ENCODE results near the gene GXYLT2.

Gene GXYLT2

GRCh38 chr3:72932416-72932815, 44.6 kb downstream of the GXYLT2 start:
- no peak for DNase-seq (ENCODE audit: low read depth in 2 of 2)

GRCh38 chr3:72938471-72939265, 50.8 kb downstream of the GXYLT2 start:
- DNase-seq (ENCODE audit: low read depth in 2 of 2), result no peak

DNA sequence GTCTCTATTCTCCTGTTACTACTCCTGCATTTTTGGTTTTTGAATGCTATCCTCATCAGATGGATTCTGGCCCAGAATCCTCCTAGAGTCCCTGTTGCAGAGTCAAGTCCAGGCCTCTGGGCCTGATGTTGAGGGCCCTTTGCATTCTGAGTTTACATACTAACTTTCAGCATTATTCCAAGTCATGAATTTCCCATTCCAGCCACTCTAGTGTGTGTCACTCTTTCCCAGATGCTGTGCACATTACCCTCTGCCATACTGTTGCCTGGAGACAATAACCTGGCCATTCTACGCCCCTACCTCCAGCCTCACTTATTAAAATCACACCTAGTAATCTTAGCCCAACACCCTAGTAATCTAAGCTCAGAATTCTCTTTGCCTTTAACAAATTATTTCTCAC, 53.4 kb downstream of the GXYLT2 start:
- DNase-seq (ENCODE audit: low read depth in 2 of 2), result no peak

GRCh38 chr3:72942427-72942826, 54.6 kb downstream of the GXYLT2 start:
- no peak for DNase-seq (ENCODE audit: low read depth in 2 of 2)

- DNase-seq (ENCODE audit: low read depth in 2 of 2), result no peak
These were observed 56.9 kb downstream of the GXYLT2 start for GRCh38 chr3:72944696-72945095.

DNA sequence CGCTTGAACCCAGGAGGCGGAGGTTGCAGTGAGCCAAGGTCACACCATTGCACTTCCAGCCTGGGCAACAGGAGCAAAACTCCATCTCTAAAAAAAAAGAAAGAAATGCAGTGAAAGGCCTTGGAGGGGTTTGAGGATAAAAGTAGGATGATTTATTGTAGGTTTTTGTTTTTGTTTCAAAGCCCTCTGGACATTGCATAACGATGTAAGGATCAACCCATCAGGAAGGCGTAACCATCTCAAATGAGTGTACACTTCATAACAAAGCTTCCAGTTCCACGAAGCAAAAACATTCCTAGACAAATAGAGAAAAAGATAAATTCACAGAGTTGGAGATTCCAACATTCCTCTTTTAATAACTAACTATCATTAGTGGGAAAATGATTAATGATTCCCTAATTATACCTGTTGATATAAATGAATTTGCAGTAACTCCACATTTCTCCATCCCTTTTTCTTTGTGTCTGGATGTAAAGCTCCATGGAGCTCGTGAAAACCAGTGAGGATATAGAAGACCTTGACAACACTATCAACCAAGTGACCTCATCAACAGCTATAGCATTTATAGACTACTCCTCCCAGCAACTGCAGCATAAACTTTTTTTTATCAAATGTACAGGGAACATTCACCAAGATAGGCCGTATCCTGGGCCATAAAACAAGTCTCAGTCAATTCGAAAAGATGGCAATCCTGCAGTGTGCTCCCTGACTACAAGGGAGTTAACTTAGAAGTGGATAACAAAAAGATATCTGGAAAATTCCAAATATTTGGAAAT, 60.1 kb downstream of the GXYLT2 start:
- no peak for DNase-seq (ENCODE audit: low read depth in 2 of 2)

GRCh38 chr3:72949016-72949415, 61.2 kb downstream of the GXYLT2 start:
- no peak for DNase-seq (ENCODE audit: low read depth in 2 of 2)

GRCh38 chr3:72950372-72950771, 62.5 kb downstream of the GXYLT2 start:
- DNase-seq (ENCODE audit: low read depth in 2 of 2), result no peak

GRCh38 chr3:72950801-72951200, 63.0 kb downstream of the GXYLT2 start:
- DNase-seq (ENCODE audit: low read depth in 2 of 2), result no peak

GRCh38 chr3:72951259-72951722, 63.4 kb downstream of the GXYLT2 start:
- no peak for DNase-seq (ENCODE audit: low read depth in 2 of 2)

DNA sequence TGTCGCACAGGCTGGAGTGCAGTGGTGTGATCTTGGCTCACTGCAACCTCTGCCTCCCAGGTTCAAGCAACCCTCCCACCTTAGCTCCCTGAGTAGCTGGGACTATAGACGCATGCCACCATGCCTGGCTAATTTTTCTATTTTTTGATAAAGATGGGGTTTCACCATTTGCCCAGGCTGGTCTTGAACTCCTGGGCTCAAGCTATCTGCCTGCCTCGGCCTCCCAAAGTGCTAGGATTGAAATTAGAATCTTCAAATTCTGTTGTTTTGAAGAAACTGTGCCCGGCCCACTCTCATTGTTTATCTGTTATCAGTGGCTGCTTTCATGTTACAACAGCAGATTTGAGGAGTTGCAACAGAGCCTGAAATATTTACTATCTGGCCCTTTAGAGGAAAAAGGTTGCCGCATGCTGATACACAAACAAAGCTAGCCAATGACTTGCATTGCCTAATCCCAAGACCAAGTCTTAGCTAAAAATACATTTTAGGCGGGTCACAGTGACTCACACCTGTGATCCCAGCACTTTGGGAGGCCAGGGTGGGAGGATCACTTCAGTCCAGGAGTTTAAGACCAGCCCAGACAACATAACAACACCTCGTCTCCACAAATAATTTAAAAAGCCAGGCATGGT, 65.6 kb downstream of the GXYLT2 start:
- no peak for DNase-seq (ENCODE audit: low read depth in 2 of 2)

- no peak for DNase-seq (ENCODE audit: low read depth in 2 of 2)
These were observed 69.5 kb downstream of the GXYLT2 start for GRCh38 chr3:72957297-72957696.

- DNase-seq (ENCODE audit: low read depth in 2 of 2), result no peak
These were observed 71.5 kb downstream of the GXYLT2 start for GRCh38 chr3:72959336-72959735.

DNA sequence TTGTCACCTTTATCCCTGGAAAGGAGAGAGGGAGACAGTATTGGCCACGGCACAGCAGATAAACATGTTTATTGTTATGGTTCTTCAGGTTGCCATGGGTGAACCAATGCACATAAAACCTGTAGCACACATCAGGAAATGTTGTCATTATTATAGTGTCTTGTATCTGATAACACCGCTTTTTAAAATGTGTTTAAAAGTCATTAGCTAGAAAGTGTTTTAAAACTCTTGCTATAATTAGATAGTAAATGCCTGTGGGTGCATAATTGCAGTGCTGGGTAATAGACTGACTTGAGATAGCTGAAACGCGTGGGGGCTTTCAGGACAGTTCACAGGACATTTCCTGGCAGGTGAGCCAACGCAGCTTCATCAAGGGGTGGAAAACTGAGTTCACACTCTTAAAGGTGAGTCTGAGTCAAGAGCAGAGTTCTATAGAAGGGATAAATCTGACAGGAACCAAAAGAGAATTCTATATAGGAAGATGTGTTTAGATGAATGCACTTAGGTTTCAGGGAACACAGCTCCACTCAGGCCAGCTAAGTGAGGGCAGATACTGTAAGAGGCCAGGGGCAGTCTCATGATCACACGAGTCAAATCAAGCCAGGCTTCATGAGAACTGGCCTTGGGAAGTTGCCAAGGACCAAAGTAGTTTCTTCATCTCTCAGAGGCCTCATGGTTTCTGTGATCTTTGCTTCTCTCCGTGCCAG, 73.1 kb downstream of the GXYLT2 start:
- DNase-seq (ENCODE audit: low read depth in 2 of 2), result no peak

DNA sequence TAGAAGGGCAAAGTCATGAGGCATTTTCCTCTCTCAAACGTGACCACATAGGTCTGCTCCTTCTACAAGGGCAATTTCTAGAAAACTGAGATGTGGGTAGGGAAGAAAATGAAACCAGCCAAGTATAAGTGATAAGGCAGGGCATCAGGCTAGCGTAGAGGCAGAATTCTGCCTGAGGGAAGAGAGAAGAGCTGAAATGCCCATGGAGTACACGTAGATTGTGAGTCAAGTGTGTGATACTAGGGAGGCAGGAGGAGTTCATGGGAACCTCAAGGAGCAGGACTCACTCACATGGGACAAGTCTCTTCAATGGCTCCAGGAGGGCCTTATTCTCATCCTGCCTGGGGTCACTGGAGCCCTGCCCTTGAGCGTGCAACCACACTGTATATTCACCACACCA, 73.9 kb downstream of the GXYLT2 start:
- DNase-seq (ENCODE audit: low read depth in 2 of 2), result no peak

- no peak for DNase-seq (ENCODE audit: low read depth in 2 of 2)
These were observed 74.5 kb downstream of the GXYLT2 start for GRCh38 chr3:72962317-72962716.

GRCh38 chr3:72964633-72965032, 76.8 kb downstream of the GXYLT2 start:
- no peak for DNase-seq (ENCODE audit: low read depth in 2 of 2)

DNA sequence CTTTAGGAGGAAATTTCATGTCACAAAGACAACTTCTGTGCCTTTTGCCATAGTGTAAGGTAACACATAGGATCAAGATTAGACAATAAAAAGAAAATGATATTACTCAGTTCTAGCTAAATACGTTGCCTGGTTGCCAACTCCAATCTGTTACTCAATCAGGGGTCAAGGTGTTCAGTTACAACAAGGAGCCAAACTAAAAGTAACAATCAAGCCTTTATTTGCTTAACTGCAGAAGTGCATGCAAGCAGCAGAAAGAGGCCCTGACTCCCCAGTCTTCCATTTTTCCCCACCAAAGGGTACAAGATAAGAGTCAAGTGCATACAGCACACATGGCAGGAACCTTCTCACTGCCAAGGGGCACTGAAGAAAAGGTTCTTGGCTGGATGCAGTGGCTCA, 80.4 kb downstream of the GXYLT2 start:
- no peak for DNase-seq (ENCODE audit: low read depth in 2 of 2)

DNA sequence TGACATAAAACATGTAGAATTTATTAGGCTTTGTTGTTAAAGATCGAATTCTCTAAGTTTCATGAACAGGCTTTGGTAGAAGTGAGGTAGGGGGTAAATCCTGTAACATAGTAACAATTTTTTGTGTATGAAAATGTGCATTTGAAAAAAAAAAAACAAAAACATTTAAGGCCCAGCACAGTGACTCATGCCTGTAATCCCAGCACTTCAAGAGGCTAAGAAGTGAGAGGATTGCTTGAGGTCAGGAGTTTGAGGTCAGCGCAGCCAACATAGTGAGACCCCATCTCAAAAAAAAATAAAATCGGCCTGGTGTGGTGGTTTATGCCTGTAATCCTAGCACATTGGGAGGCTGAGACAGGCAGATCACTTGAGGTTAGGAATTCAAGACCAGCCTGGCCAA, 81.9 kb downstream of the GXYLT2 start:
- no peak for DNase-seq (ENCODE audit: low read depth in 2 of 2)

DNA sequence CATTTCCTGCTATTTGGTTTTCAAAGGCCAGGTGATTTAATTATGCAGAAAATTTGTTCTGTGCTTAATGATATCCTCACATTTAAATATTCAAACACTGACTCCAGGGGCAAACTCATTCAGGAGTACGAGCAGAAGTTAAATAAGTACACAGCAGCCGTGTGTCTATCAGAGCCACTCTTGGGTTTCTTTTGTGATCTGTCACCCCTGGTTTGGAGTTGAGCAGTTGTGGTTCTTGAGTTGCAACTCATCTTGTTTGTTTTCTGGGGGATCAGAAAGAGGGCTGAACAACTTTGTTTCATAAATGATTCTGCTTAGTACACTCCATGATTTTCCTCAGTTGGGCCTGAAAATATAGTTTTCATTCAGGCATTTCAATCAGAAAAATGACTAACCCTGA, 83.1 kb downstream of the GXYLT2 start:
- no peak for DNase-seq (ENCODE audit: low read depth in 2 of 2)

- DNase-seq (ENCODE audit: low read depth in 2 of 2), result no peak
These were observed 84.8 kb downstream of the GXYLT2 start for GRCh38 chr3:72972706-72973030.

DNA sequence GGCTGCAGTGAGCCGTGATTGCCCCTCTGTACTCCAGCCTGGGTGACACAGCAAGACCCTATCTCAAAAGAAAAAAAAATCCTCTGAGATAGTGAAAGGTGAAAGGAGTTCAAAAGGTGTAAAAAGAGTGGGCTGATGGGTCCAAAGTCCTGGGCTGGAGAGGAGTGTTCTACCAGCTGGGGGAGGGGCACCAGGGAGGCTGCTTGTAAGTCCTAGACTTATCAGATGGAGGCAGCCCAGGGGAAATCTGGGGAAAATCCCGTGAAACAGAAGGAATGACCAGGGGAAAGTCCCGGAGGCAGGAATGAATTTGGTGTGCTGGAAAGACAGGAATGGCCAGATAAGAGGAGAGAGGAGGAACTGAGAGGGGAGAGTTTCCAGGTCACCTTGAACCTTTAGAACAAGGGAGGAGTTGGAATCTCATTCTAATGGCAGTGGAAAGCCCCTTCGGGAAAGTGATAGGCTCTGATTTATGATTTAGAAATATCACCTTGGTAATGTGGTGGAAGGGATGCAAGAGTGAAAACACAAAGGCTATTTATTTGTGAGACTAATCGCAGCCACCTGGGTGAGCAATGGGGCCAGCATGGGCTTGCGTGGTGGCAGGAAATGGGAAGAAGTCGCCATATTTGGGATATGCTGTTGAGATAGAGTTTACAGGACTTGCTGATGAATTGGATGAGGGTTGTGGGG, 85.3 kb downstream of the GXYLT2 start:
- no peak for DNase-seq (ENCODE audit: low read depth in 2 of 2)
